ENCODE measurements around the gene PODN.

PODN gene

GRCh38 chr1:53025034-53025768 lies 36.8 kb upstream of the PODN start:
- Histone ChIP-seq H3K27ac (no peak overlapping the region), H3K9ac (no peak overlapping the region), H3K4me3 (IDR thresholded peaks at IDR 0.05; ENCODE audit: insufficient read depth, low read depth, low read length) (no peak overlapping the region), H3K27me3 (ENCODE audit: insufficient read depth, low read depth) (no peaks in the 10 kb centered on the region), H2AFZ (ENCODE audit: low read depth) (no peak overlapping the region), H3K4me1 (ENCODE audit: low read depth, poor library complexity, severe bottlenecking) (peaks cover 20% of the 10 kb centered on the region), H3K4me2 (no peak overlapping the region), H3K36me3 (ENCODE audit: insufficient read depth) (no peaks in the 10 kb centered on the region), H3K79me2 (ENCODE audit: insufficient read depth, low read depth) (no peaks in the 10 kb centered on the region), H4K20me1 (ENCODE audit: insufficient read depth) (no peaks in the 10 kb centered on the region)
- TF ChIP-seq, protein P1, sequence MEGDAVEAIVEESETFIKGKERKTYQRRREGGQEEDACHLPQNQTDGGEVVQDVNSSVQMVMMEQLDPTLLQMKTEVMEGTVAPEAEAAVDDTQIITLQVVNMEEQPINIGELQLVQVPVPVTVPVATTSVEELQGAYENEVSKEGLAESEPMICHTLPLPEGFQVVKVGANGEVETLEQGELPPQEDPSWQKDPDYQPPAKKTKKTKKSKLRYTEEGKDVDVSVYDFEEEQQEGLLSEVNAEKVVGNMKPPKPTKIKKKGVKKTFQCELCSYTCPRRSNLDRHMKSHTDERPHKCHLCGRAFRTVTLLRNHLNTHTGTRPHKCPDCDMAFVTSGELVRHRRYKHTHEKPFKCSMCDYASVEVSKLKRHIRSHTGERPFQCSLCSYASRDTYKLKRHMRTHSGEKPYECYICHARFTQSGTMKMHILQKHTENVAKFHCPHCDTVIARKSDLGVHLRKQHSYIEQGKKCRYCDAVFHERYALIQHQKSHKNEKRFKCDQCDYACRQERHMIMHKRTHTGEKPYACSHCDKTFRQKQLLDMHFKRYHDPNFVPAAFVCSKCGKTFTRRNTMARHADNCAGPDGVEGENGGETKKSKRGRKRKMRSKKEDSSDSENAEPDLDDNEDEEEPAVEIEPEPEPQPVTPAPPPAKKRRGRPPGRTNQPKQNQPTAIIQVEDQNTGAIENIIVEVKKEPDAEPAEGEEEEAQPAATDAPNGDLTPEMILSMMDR (conservative IDR thresholded peaks at IDR 0.05; ENCODE audit: low read depth, low read length): no peak

- Histone ChIP-seq H3K27ac (no peak overlapping the region), H3K4me3 (IDR thresholded peaks at IDR 0.05; ENCODE audit: insufficient read depth, low read depth, low read length) (no peak overlapping the region), H3K36me3 (ENCODE audit: insufficient read depth) (no peaks in the 10 kb centered on the region), H3K27me3 (ENCODE audit: insufficient read depth, low read depth) (no peaks in the 10 kb centered on the region), H2AFZ (ENCODE audit: low read depth) (no peak overlapping the region), H3K4me2 (no peak overlapping the region), H3K79me2 (ENCODE audit: insufficient read depth, low read depth) (no peaks in the 10 kb centered on the region), H3K4me1 (ENCODE audit: low read depth, poor library complexity, severe bottlenecking) (peaks cover 20% of the 10 kb centered on the region), H3K9ac (no peak overlapping the region), H4K20me1 (ENCODE audit: insufficient read depth) (no peaks in the 10 kb centered on the region)
- TF ChIP-seq, protein P1 (conservative IDR thresholded peaks at IDR 0.05; ENCODE audit: low read depth, low read length): no peak
Measured at GRCh38 chr1:53025769-53026112, 36.3 kb upstream of the PODN start.

DNA sequence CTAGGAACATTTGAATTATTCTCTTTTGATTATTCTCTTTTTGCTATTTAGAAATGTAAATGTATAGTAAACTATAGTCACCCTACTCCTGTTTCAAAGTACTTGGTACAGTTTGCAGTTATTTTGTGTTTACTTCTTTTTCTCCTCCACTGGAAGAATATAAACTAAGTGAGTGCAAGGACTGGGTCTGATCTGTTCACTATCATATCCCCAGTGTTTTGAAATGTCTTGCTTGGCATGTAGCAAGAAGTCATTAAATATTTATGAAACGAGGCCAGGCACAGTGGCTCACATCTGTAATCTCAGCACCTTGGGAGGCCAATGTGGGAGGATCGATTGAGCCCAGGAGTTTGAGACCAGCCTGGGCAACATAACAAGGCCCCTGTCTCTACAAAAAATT lies 35.8 kb upstream of the PODN start:
- TF ChIP-seq, protein P1 (conservative IDR thresholded peaks at IDR 0.05; ENCODE audit: low read depth, low read length): no peak
- no peak overlapping the region for H3K4me2 ChIP-seq
- H3K4me1 ChIP-seq (ENCODE audit: low read depth, poor library complexity, severe bottlenecking): peaks cover 20% of the 10 kb centered on the region
- no peak overlapping the region for H2AFZ ChIP-seq (ENCODE audit: low read depth)
- H3K36me3 ChIP-seq (ENCODE audit: insufficient read depth): no peaks in the 10 kb centered on the region
- no peak overlapping the region for H3K27ac ChIP-seq
- no peaks in the 10 kb centered on the region for H3K27me3 ChIP-seq (ENCODE audit: insufficient read depth, low read depth)
- H4K20me1 ChIP-seq (ENCODE audit: insufficient read depth): no peaks in the 10 kb centered on the region
- H3K9ac ChIP-seq: no peak overlapping the region
- no peak overlapping the region for H3K4me3 ChIP-seq (IDR thresholded peaks at IDR 0.05; ENCODE audit: insufficient read depth, low read depth, low read length)
- no peaks in the 10 kb centered on the region for H3K79me2 ChIP-seq (ENCODE audit: insufficient read depth, low read depth)

- no peak overlapping the region for H3K9ac ChIP-seq
- H2AFZ ChIP-seq (ENCODE audit: low read depth): no peak overlapping the region
- H3K4me2 ChIP-seq: no peak overlapping the region
- H3K36me3 ChIP-seq (ENCODE audit: insufficient read depth): no peaks in the 10 kb centered on the region
- TF ChIP-seq, protein P1 (conservative IDR thresholded peaks at IDR 0.05; ENCODE audit: low read depth, low read length): no peak
- no peak overlapping the region for H3K4me3 ChIP-seq (IDR thresholded peaks at IDR 0.05; ENCODE audit: insufficient read depth, low read depth, low read length)
- H3K4me1 ChIP-seq (ENCODE audit: low read depth, poor library complexity, severe bottlenecking): peaks cover 20% of the 10 kb centered on the region
- H4K20me1 ChIP-seq (ENCODE audit: insufficient read depth): no peaks in the 10 kb centered on the region
- H3K27me3 ChIP-seq (ENCODE audit: insufficient read depth, low read depth): no peaks in the 10 kb centered on the region
- no peaks in the 10 kb centered on the region for H3K79me2 ChIP-seq (ENCODE audit: insufficient read depth, low read depth)
- H3K27ac ChIP-seq: no peak overlapping the region
Measured at GRCh38 chr1:53031732-53032131, 30.3 kb upstream of the PODN start.
